ENCODE results near the gene CCL13. TPM values are rescaled to one million over a fixed set of nuclear protein-coding genes. Genes with fewer than 3 reads are reported as not detected.

CCL13 gene
- total and polyA plus RNA-seq, 10 of the 15 experiments (the other 5 are each of a cell fraction or from before 2014, with no cell fraction given), result not detected

DNA sequence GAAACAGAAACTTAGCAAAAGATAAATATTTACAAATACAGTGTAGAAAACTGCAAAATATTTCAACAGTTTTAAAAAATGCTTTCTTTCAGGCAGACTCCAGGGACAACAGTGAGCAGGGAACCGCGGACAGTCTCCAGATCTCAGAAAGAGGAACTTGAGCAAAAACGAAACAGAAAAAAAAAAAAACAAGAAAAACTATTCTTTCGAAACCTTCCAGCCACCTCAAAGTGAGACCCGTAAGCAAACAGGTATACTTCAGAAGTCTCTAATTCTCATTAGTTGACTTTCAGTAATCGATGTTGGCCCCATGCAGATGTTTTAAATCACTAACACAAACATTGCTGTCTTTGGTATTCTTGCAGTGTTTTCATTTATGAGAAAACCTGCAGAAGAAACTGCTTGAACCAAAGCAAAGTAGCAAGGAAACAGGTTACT, 22.4 kb downstream of the CCL13 start (continued):
- TF ChIP-seq, protein P1, sequence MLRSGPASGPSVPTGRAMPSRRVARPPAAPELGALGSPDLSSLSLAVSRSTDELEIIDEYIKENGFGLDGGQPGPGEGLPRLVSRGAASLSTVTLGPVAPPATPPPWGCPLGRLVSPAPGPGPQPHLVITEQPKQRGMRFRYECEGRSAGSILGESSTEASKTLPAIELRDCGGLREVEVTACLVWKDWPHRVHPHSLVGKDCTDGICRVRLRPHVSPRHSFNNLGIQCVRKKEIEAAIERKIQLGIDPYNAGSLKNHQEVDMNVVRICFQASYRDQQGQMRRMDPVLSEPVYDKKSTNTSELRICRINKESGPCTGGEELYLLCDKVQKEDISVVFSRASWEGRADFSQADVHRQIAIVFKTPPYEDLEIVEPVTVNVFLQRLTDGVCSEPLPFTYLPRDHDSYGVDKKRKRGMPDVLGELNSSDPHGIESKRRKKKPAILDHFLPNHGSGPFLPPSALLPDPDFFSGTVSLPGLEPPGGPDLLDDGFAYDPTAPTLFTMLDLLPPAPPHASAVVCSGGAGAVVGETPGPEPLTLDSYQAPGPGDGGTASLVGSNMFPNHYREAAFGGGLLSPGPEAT (IDR thresholded peaks at IDR 0.05; ENCODE audit: low read depth), result peak; percentile 78; the same call in 1 of the 2 replicates
- TF ChIP-seq TAF1 (IDR thresholded peaks at IDR 0.05; ENCODE audit: borderline replicate concordance, low read depth, low read length) (no peak), TARDBP (IDR thresholded peaks at IDR 0.05; ENCODE audit: borderline replicate concordance) (no peak), PAX5 (IDR thresholded peaks at IDR 0.05; ENCODE audit: borderline replicate concordance, low read depth, low read length) (0 out of 2 replicates have a peak, but pooled peaks have one; percentile 38), CHD1 (IDR thresholded peaks at IDR 0.05; ENCODE audit: low read depth, low read length) (no peak), HDAC6 (IDR thresholded peaks at IDR 0.05; ENCODE audit: unreplicated experiment) (no peak), SMARCA5 (IDR thresholded peaks at IDR 0.05) (no peak), TCF12 (IDR thresholded peaks at IDR 0.05; ENCODE audit: low read depth, low read length) (0 out of 2 replicates have a peak, but pooled peaks have one; percentile 55), NFIC (IDR thresholded peaks at IDR 0.05; ENCODE audit: low read depth, low read length) (peak; percentile 68; the same call in 1 of the 2 replicates), BRCA1 (IDR thresholded peaks at IDR 0.05; ENCODE audit: low read depth, low read length) (no peak), SP1 (IDR thresholded peaks at IDR 0.05; ENCODE audit: low read depth, low read length) (no peak), CBFB (IDR thresholded peaks at IDR 0.05; ENCODE audit: low read depth) (no peak), FOXM1 (IDR thresholded peaks at IDR 0.05; ENCODE audit: low read depth, low read length) (peak; percentile 61; the same call in 1 of the 2 replicates), RUNX3 (IDR thresholded peaks at IDR 0.05; ENCODE audit: low read length) (peak; percentile 71), STAT3 (IDR thresholded peaks at IDR 0.05; ENCODE audit: low read depth, low read length) (0 out of 2 replicates have a peak, but pooled peaks have one; percentile 65), MYC (IDR thresholded peaks at IDR 0.05; ENCODE audit: insufficient read depth, insufficient read length, insufficient replicate concordance, low read length, severe bottlenecking) (no peak), JUNB (IDR thresholded peaks at IDR 0.05) (peak; percentile 85), CREM (IDR thresholded peaks at IDR 0.05; ENCODE audit: low read depth) (no peak), RELA (IDR thresholded peaks at IDR 0.05; ENCODE audit: borderline replicate concordance, partially characterized antibody) (no peak), PAX8 (IDR thresholded peaks at IDR 0.05) (no peak), SMC3 (IDR thresholded peaks at IDR 0.05; ENCODE audit: borderline replicate concordance, low read length) (no peak), EED (IDR thresholded peaks at IDR 0.05; ENCODE audit: low read depth) (peak; percentile 61; the same call in 1 of the 2 replicates)
- TF ChIP-seq, protein P2, sequence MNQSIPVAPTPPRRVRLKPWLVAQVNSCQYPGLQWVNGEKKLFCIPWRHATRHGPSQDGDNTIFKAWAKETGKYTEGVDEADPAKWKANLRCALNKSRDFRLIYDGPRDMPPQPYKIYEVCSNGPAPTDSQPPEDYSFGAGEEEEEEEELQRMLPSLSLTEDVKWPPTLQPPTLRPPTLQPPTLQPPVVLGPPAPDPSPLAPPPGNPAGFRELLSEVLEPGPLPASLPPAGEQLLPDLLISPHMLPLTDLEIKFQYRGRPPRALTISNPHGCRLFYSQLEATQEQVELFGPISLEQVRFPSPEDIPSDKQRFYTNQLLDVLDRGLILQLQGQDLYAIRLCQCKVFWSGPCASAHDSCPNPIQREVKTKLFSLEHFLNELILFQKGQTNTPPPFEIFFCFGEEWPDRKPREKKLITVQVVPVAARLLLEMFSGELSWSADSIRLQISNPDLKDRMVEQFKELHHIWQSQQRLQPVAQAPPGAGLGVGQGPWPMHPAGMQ (IDR thresholded peaks at IDR 0.05; ENCODE audit: borderline replicate concordance), result no peak
- TF ChIP-seq, protein P3, sequence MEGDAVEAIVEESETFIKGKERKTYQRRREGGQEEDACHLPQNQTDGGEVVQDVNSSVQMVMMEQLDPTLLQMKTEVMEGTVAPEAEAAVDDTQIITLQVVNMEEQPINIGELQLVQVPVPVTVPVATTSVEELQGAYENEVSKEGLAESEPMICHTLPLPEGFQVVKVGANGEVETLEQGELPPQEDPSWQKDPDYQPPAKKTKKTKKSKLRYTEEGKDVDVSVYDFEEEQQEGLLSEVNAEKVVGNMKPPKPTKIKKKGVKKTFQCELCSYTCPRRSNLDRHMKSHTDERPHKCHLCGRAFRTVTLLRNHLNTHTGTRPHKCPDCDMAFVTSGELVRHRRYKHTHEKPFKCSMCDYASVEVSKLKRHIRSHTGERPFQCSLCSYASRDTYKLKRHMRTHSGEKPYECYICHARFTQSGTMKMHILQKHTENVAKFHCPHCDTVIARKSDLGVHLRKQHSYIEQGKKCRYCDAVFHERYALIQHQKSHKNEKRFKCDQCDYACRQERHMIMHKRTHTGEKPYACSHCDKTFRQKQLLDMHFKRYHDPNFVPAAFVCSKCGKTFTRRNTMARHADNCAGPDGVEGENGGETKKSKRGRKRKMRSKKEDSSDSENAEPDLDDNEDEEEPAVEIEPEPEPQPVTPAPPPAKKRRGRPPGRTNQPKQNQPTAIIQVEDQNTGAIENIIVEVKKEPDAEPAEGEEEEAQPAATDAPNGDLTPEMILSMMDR (IDR thresholded peaks at IDR 0.05 in 2 of 3, conservative IDR thresholded peaks at IDR 0.05 in 1 of 3; ENCODE audit: control insufficient read depth in 2 of 3, extremely low read depth in 1 of 3, insufficient read depth in 1 of 3, low read depth in 3 of 3, low read length in 3 of 3), result peak in 2 of 3 experiments; percentile 18 to 27; a peak in 1 of 6 replicates
- TF ChIP-seq, protein P4, sequence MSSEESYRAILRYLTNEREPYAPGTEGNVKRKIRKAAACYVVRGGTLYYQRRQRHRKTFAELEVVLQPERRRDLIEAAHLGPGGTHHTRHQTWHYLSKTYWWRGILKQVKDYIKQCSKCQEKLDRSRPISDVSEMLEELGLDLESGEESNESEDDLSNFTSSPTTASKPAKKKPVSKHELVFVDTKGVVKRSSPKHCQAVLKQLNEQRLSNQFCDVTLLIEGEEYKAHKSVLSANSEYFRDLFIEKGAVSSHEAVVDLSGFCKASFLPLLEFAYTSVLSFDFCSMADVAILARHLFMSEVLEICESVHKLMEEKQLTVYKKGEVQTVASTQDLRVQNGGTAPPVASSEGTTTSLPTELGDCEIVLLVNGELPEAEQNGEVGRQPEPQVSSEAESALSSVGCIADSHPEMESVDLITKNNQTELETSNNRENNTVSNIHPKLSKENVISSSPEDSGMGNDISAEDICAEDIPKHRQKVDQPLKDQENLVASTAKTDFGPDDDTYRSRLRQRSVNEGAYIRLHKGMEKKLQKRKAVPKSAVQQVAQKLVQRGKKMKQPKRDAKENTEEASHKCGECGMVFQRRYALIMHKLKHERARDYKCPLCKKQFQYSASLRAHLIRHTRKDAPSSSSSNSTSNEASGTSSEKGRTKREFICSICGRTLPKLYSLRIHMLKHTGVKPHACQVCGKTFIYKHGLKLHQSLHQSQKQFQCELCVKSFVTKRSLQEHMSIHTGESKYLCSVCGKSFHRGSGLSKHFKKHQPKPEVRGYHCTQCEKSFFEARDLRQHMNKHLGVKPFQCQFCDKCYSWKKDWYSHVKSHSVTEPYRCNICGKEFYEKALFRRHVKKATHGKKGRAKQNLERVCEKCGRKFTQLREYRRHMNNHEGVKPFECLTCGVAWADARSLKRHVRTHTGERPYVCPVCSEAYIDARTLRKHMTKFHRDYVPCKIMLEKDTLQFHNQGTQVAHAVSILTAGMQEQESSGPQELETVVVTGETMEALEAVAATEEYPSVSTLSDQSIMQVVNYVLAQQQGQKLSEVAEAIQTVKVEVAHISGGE (CRISPR knock-in tag; IDR thresholded peaks at IDR 0.05), result no peak

Measured in GM12878 (cell line).